Measurements from ENCODE around the gene CLN3. TPM values are rescaled to one million over a fixed set of nuclear protein-coding genes. Genes with fewer than 3 reads are reported as not detected.

Gene CLN3
- total and polyA plus RNA-seq, 2 of the 13 experiments (the other 11 are each of a cell fraction or from before 2014, with no cell fraction given): 23.4 to 46.8 TPM

DNA sequence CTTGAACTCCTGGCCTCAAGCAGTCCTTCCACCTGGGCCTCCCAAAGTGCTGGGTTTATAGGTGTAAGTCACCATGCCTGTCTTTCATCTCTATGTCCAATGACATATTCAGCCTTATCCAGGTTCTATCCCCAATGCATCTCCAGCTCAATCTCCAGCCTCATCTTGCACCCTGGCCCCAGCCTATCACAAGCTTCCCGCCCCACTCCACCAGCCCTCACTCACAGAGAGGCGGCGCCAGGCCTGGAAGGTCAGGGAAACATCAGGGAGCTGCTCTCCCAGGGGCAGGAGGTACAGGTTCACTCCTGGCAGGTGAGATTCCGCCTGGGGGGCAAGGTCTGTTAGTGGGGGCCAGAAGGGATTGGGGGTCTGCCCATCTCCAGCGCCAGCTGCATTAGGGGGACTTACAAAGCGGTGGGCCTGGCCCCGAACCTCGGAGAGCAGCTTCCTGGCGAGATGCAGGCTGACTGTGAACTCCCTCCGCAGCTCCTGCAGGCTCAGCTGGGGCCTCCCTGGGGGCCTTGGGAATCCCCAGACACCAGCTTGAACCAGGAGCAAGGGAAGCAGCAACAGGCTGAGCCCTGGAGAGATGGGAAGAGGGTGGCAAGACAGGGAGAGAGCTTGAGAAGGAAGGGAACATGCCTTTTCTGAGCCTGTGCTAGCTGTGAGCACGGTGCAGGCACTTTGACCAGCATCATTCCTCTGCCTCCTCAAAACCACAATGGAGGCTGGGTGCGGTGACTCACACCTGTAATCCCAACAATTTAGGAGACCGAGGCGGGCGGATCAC, 11.8 kb upstream of the CLN3 start:
- no peaks in the 10 kb centered on the region for H3K36me3 ChIP-seq (replicated peaks in 1 of 2; ENCODE audit: control insufficient read depth in 1 of 2, insufficient read depth in 2 of 2, low read length in 2 of 2)
- in situ Hi-C loops (cut with HindIII; ENCODE audit: extremely low pct_ligation_motif_present, low pct_unique_long_range_greater_than_20kb) (no loop called here), intact Hi-C loops (cut with micrococcal nuclease; ENCODE audit: unreplicated experiment) (no loop called here)
- no peak overlapping the region for H2AFZ ChIP-seq (ENCODE audit: low read length)
- H3K27ac ChIP-seq (ENCODE audit: extremely low read length, insufficient read depth, low read length): no peak overlapping the region
- ChIA-PET CTCF (ENCODE audit: low intra/inter-chr PET ratio, low total read pairs) (no interaction called here), POLR2A (interaction anchor here (1.3 to 1.6 kb wide), 2 partner anchors 12 to 23 kb away, joined by 3 to 4 read pairs; partner anchors contain the start of gene CLN3)
- H3K4me1 ChIP-seq (ENCODE audit: insufficient read depth, low read length): peaks cover 55% of the 10 kb centered on the region
- H3K27me3 ChIP-seq (ENCODE audit: control insufficient read depth in 1 of 2, insufficient read depth in 2 of 2, low read length in 2 of 2): peaks cover 2 to 23% of the 10 kb centered on the region in 2 experiments
- ATAC-seq: no peak
- H3K79me2 ChIP-seq (ENCODE audit: insufficient read depth, low read length): no peaks in the 10 kb centered on the region
- no peak for FAIRE-seq
- no TSS peak for BruUV-seq (replicated peaks)
- no peak overlapping the region for H3K9ac ChIP-seq (ENCODE audit: insufficient read depth, low read depth, low read length)
- H4K20me1 ChIP-seq (ENCODE audit: insufficient read depth, low read length): no peaks in the 10 kb centered on the region
- peak overlapping the region in 1 of 3 experiments; percentile 5; a peak in 1 of 6 replicates for H3K4me3 ChIP-seq (replicated peaks in 1 of 3; ENCODE audit: insufficient read depth in 1 of 3, low read depth in 2 of 3, low read length in 3 of 3)
- WGBS (ENCODE audit: low lambda C conversion rate): 21% methylated on average over 15 of the region's 15 CpGs
- DNase-seq (ENCODE audit: low spot score): no peak
- H3K9me3 ChIP-seq (ENCODE audit: low read length): no peaks in the 10 kb centered on the region
- peak overlapping the region; percentile 4; the same call in 1 of the 2 replicates for H3K4me2 ChIP-seq (ENCODE audit: low read depth, low read length)
- TF ChIP-seq, protein P1, sequence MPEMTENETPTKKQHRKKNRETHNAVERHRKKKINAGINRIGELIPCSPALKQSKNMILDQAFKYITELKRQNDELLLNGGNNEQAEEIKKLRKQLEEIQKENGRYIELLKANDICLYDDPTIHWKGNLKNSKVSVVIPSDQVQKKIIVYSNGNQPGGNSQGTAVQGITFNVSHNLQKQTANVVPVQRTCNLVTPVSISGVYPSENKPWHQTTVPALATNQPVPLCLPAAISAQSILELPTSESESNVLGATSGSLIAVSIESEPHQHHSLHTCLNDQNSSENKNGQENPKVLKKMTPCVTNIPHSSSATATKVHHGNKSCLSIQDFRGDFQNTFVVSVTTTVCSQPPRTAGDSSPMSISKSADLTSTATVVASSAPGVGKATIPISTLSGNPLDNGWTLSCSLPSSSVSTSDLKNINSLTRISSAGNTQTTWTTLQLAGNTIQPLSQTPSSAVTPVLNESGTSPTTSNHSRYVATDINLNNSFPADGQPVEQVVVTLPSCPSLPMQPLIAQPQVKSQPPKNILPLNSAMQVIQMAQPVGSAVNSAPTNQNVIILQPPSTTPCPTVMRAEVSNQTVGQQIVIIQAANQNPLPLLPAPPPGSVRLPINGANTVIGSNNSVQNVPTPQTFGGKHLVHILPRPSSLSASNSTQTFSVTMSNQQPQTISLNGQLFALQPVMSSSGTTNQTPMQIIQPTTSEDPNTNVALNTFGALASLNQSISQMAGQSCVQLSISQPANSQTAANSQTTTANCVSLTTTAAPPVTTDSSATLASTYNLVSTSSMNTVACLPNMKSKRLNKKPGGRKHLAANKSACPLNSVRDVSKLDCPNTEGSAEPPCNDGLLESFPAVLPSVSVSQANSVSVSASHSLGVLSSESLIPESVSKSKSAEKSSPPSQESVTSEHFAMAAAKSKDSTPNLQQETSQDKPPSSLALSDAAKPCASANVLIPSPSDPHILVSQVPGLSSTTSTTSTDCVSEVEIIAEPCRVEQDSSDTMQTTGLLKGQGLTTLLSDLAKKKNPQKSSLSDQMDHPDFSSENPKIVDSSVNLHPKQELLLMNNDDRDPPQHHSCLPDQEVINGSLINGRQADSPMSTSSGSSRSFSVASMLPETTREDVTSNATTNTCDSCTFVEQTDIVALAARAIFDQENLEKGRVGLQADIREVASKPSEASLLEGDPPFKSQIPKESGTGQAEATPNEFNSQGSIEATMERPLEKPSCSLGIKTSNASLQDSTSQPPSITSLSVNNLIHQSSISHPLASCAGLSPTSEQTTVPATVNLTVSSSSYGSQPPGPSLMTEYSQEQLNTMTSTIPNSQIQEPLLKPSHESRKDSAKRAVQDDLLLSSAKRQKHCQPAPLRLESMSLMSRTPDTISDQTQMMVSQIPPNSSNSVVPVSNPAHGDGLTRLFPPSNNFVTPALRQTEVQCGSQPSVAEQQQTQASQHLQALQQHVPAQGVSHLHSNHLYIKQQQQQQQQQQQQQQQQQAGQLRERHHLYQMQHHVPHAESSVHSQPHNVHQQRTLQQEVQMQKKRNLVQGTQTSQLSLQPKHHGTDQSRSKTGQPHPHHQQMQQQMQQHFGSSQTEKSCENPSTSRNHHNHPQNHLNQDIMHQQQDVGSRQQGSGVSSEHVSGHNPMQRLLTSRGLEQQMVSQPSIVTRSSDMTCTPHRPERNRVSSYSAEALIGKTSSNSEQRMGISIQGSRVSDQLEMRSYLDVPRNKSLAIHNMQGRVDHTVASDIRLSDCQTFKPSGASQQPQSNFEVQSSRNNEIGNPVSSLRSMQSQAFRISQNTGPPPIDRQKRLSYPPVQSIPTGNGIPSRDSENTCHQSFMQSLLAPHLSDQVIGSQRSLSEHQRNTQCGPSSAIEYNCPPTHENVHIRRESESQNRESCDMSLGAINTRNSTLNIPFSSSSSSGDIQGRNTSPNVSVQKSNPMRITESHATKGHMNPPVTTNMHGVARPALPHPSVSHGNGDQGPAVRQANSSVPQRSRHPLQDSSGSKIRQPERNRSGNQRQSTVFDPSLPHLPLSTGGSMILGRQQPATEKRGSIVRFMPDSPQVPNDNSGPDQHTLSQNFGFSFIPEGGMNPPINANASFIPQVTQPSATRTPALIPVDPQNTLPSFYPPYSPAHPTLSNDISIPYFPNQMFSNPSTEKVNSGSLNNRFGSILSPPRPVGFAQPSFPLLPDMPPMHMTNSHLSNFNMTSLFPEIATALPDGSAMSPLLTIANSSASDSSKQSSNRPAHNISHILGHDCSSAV (CRISPR knock-in tag; IDR thresholded peaks at IDR 0.05; ENCODE audit: borderline replicate concordance): no peak
- TF ChIP-seq, protein P2, sequence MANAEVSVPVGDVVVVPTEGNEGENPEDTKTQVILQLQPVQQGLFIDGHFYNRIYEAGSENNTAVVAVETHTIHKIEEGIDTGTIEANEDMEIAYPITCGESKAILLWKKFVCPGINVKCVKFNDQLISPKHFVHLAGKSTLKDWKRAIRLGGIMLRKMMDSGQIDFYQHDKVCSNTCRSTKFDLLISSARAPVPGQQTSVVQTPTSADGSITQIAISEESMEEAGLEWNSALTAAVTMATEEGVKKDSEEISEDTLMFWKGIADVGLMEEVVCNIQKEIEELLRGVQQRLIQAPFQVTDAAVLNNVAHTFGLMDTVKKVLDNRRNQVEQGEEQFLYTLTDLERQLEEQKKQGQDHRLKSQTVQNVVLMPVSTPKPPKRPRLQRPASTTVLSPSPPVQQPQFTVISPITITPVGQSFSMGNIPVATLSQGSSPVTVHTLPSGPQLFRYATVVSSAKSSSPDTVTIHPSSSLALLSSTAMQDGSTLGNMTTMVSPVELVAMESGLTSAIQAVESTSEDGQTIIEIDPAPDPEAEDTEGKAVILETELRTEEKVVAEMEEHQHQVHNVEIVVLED (CRISPR knock-in tag; IDR thresholded peaks at IDR 0.05; ENCODE audit: borderline replicate concordance): no peak
- TF ChIP-seq FOXA3 (CRISPR knock-in tag; IDR thresholded peaks at IDR 0.05) (no peak), RCOR2 (CRISPR knock-in tag; IDR thresholded peaks at IDR 0.05) (no peak), ZNF572 (CRISPR knock-in tag; IDR thresholded peaks at IDR 0.05) (0 out of 2 replicates have a peak, but pooled peaks have one; percentile 47), REPIN1 (CRISPR knock-in tag; IDR thresholded peaks at IDR 0.05; ENCODE audit: borderline replicate concordance, low read depth) (no peak)
- TF ChIP-seq, protein P3, sequence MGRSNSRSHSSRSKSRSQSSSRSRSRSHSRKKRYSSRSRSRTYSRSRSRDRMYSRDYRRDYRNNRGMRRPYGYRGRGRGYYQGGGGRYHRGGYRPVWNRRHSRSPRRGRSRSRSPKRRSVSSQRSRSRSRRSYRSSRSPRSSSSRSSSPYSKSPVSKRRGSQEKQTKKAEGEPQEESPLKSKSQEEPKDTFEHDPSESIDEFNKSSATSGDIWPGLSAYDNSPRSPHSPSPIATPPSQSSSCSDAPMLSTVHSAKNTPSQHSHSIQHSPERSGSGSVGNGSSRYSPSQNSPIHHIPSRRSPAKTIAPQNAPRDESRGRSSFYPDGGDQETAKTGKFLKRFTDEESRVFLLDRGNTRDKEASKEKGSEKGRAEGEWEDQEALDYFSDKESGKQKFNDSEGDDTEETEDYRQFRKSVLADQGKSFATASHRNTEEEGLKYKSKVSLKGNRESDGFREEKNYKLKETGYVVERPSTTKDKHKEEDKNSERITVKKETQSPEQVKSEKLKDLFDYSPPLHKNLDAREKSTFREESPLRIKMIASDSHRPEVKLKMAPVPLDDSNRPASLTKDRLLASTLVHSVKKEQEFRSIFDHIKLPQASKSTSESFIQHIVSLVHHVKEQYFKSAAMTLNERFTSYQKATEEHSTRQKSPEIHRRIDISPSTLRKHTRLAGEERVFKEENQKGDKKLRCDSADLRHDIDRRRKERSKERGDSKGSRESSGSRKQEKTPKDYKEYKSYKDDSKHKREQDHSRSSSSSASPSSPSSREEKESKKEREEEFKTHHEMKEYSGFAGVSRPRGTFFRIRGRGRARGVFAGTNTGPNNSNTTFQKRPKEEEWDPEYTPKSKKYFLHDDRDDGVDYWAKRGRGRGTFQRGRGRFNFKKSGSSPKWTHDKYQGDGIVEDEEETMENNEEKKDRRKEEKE (IDR thresholded peaks at IDR 0.05): no peak
- TF ChIP-seq, protein P4, sequence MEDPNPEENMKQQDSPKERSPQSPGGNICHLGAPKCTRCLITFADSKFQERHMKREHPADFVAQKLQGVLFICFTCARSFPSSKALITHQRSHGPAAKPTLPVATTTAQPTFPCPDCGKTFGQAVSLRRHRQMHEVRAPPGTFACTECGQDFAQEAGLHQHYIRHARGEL (CRISPR knock-in tag; IDR thresholded peaks at IDR 0.05): peak; percentile 75; the same call in 1 of the 2 replicates

Data from HepG2 (cell line).